ENCODE data around the gene THADA. TPM values are rescaled to one million over a fixed set of nuclear protein-coding genes. Genes with fewer than 3 reads are reported as not detected.

Gene THADA
- total RNA-seq, 4 donors from 2014 or later, result 32.5 to 41.6 (median 39.0) TPM

DNA sequence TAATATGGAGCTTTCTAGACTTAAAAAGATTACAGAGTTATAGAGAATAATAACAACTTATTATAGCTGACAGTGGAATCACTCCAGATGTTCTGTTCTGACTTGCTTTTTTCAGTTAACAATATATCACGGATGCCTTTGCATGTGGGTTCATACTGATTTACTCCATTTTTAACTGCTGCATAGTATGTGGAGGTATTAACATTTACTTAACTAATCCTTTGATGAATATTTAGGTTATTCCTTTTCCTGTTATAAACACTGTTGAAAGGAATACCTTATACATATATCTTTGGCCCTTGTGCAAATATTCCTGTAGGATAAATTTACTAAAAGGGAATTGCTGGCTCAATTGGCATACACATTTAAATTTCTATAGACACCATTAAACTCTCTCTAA is 336.3 kb downstream of the THADA start:
- TF ChIP-seq, protein P1, sequence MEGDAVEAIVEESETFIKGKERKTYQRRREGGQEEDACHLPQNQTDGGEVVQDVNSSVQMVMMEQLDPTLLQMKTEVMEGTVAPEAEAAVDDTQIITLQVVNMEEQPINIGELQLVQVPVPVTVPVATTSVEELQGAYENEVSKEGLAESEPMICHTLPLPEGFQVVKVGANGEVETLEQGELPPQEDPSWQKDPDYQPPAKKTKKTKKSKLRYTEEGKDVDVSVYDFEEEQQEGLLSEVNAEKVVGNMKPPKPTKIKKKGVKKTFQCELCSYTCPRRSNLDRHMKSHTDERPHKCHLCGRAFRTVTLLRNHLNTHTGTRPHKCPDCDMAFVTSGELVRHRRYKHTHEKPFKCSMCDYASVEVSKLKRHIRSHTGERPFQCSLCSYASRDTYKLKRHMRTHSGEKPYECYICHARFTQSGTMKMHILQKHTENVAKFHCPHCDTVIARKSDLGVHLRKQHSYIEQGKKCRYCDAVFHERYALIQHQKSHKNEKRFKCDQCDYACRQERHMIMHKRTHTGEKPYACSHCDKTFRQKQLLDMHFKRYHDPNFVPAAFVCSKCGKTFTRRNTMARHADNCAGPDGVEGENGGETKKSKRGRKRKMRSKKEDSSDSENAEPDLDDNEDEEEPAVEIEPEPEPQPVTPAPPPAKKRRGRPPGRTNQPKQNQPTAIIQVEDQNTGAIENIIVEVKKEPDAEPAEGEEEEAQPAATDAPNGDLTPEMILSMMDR (IDR thresholded peaks at IDR 0.05), result no peak
- ATAC-seq (ENCODE audit: low FRiP score) (no peak), DNase-seq (ENCODE audit: low spot score) (no peak)

DNA sequence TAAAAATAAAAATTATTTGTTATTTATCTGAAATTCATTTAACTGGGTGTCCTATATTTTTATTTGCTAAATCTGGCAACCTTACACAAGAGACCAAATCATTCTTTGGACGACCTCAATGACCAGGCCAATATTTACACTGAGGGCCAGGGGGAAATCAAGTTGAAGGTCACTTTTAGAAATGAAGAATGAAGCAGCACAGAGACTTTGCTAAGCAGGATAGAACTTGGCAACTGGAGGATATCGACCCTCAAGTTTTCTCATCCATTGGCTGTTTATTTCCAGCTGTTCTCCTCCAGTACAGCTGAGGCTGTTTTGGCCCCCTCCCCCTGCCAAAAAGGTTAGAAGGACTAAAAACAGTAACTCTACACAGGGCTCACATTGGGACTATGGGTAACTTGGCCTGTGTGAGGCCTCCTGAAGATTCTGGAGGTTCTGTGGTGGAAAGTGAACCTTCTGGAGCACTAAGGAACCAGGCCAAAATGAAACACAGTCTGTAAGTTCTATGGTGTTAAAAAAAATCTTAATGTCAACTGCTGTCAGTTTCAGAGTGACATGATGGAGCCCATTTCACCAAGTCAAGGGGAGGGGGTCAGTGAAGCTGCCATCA is 337.2 kb downstream of the THADA start:
- TF ChIP-seq, protein P1 (IDR thresholded peaks at IDR 0.05), result no peak
- ATAC-seq (ENCODE audit: low FRiP score), result no peak
- no peak for DNase-seq (ENCODE audit: low spot score)

DNA sequence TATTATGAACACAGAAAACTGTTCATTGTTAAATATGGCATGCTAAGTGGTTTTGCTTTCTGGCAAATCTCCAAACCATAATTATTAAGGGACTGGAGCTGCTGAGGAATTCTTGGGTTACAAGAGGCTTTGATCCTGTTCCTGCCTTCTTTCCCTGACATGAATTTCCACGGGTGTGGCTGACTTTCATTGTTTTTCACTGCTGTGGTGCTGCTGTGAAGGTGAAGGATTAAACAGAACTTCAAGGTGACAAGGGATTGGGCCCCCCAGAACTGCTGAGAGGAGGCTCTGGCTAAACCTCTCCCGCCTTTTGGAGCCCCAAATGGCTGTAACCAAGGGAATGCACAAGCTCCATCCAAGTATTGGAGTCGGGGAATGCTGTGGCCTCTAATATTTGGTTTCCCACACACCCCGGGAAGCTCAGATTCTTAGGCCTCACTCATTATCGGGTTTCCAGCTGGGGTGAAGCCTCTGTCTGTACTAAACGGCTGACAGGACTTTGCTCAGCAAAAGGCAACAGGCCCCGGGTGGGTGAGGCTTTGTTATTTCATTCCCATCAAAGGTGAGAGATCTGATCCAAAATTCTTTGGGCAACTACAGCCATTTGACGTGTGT is 340.4 kb downstream of the THADA start:
- DNase-seq (ENCODE audit: low spot score), result no peak
- TF ChIP-seq, protein P1 (IDR thresholded peaks at IDR 0.05), result no peak
- no peak for ATAC-seq (ENCODE audit: low FRiP score)

GRCh38 chr2:43254331-43254730 is 341.5 kb downstream of the THADA start:
- no peak for DNase-seq (ENCODE audit: low spot score)
- no peak for ATAC-seq (ENCODE audit: low FRiP score)
- TF ChIP-seq, protein P1 (IDR thresholded peaks at IDR 0.05), result no peak

DNA sequence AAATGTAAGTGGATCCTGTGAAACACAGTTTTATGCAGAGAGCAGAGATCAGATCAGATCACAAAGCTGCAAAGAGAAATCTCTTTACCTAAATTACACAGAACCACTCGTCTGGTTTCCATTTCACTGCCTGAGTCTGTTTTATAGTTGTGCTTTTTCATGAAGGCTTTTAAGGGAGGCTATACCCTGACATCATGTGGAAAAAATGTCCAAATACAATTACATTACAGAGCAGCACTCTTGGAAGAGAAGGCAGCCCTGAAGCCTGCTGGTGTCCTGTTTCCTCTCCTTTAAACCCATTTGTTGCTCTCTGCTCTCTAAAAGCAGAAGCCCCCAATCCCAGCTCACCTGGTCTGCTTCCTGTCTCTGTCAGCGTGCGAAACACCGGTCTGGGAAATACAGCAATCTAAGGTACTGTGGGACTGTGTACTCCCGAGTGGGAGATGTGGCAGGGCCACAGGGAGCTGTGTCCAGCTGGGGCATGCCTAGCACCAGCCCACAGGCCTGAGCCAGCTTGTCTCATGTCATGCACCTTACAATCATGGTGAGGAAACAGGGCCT is 344.6 kb downstream of the THADA start:
- TF ChIP-seq, protein P1 (IDR thresholded peaks at IDR 0.05), result no peak
- peak; percentile 63 for ATAC-seq (ENCODE audit: low FRiP score)
- DNase-seq (ENCODE audit: low spot score), result no peak

DNA sequence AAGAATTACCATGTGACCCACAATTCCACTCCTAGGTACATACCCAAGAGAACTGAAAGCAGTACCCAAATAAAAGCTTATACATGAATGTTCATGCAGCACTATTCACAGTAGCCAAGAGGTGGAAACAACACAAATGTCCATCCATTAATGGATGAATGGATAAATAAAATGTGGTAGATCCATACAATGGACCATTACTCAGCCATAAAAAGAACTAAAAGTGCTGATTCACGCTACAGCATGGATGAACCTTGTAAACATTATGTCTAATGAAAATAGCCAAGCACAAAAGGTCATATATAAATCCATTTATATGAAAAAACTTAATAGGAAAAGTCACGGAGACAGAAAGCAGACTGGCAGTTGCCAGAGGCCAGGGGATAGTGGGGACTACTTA is 345.8 kb downstream of the THADA start:
- TF ChIP-seq, protein P1 (IDR thresholded peaks at IDR 0.05), result no peak
- ATAC-seq (ENCODE audit: low FRiP score) (no peak), DNase-seq (ENCODE audit: low spot score) (no peak)

GRCh38 chr2:43248621-43249020 is 347.2 kb downstream of the THADA start:
- no peak for ATAC-seq (ENCODE audit: low FRiP score)
- DNase-seq (ENCODE audit: low spot score), result no peak
- TF ChIP-seq, protein P1 (IDR thresholded peaks at IDR 0.05), result no peak

Measured in omental fat pad (tissue), 4 donors.